Muscle of arm (tissue), 12 donors: ENCODE measurements around the gene PNKD. TPM values are rescaled to one million over a fixed set of nuclear protein-coding genes. Genes with fewer than 3 reads are reported as not detected.

Source experiments
- DNase-seq: peaks from one replicate; pipeline ENCODE4 v3.0.0-alpha.2; 2013
- polyA plus RNA-seq, 12 donors: library from polyadenylated mRNA; unstranded; fragments of 120-200 nt; gene quantifications; one replicate each; pipeline ENCODE4 v1.2.1, GENCODE V29; 2013; ENCODE audit not compliant: insufficient read length in 12 of 12

PNKD gene
- polyA plus RNA-seq, 12 donors: 38.8 to 123 (median 42.4) TPM; not detected in 1

GRCh38 chr2:218289639-218290315, 19.5 kb downstream of the PNKD start:
- no peak for DNase-seq

- no peak for DNase-seq
These were observed 20.3 kb downstream of the PNKD start for GRCh38 chr2:218290316-218291261.

GRCh38 chr2:218291318-218292047, 21.2 kb downstream of the PNKD start:
- DNase-seq: no peak

GRCh38 chr2:218292048-218293014, 22.0 kb downstream of the PNKD start, which contains the start of gene TMBIM1:
Gene TMBIM1 (minus strand): TSS chr2:218292503. CDS start chr2:218282141, 10,362 bp downstream.
- DNase-seq: peak; percentile 68

GRCh38 chr2:218293715-218294429, 23.6 kb downstream of the PNKD start:
- no peak for DNase-seq

GRCh38 chr2:218294430-218295022, 24.2 kb downstream of the PNKD start:
- no peak for DNase-seq

GRCh38 chr2:218295029-218295428, 24.7 kb downstream of the PNKD start:
- no peak for DNase-seq

- DNase-seq: no peak
These were observed 25.9 kb downstream of the PNKD start for GRCh38 chr2:218296200-218296599.

GRCh38 chr2:218296847-218297246, 26.5 kb downstream of the PNKD start:
- DNase-seq: no peak

- DNase-seq: no peak
These were observed 28.1 kb downstream of the PNKD start for GRCh38 chr2:218298314-218298875.

GRCh38 chr2:218300141-218300540, 29.8 kb downstream of the PNKD start:
- DNase-seq: no peak

- peak; percentile 88 for DNase-seq
These were observed 31.0 kb downstream of the PNKD start for GRCh38 chr2:218301176-218301819.

GRCh38 chr2:218305383-218305782, 35.1 kb downstream of the PNKD start:
- DNase-seq: no peak

- DNase-seq: no peak
These were observed 36.0 kb downstream of the PNKD start for GRCh38 chr2:218306184-218306920.

GRCh38 chr2:218307415-218308090, 37.2 kb downstream of the PNKD start:
- DNase-seq: no peak

GRCh38 chr2:218310853-218311540, 40.7 kb downstream of the PNKD start:
- no peak for DNase-seq
